ENCODE measurements around the gene ASB3.
"Not testable (repeated sequence)": the region's sequence is repeated elsewhere in the genome, so short reads cannot be mapped to it uniquely, and the experiment has no call there.

The ASB3 gene

DNA sequence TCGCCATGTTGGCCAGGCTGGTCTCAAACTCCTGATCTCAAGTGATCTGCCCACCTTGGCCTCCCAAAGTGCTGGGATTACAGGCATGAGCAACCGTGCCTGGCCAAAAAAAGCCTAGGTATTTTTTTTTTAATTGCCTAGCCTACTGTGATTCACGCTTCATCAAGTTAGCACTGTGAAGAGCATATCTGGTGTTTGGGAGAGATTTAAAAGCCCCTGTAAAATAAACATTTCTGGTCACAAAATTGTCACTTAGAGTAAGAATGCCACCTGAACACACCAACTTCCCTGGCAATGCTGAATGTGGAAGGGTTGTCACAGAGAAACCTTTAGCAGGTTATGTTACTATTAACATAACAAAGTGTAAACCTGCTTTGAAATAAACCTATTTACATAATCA, 58.8 kb downstream of the ASB3 start:
- no peak for DNase-seq

GRCh38 chr2:53725662-53726061, 61.1 kb downstream of the ASB3 start:
- no peak for DNase-seq

GRCh38 chr2:53724536-53724935, 62.2 kb downstream of the ASB3 start:
- DNase-seq: no peak

GRCh38 chr2:53720944-53721343, 65.8 kb downstream of the ASB3 start:
- DNase-seq: not testable (repeated sequence)

DNA sequence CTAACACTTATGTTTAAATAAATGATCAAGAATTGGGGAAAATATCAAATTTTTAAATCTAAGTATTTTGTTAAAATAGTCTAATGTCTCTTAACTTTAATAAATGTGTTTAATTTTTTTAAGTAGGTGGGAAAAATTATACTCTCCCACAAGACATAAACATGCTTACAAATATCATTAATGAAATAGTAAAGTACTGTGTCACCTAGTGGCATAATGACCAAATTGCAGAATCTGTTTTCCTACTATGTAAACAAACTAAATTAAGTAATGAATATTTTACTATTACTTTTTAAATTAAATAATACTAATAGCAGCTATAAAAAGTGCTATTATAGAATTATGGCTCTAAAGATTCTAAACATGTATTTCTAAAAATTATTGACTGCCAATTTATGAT, 71.2 kb downstream of the ASB3 start:
- DNase-seq: no peak

GRCh38 chr2:53711271-53711780, 75.4 kb downstream of the ASB3 start:
- DNase-seq: no peak

- DNase-seq: no peak
These were observed 77.8 kb downstream of the ASB3 start for GRCh38 chr2:53708988-53709387.

DNA sequence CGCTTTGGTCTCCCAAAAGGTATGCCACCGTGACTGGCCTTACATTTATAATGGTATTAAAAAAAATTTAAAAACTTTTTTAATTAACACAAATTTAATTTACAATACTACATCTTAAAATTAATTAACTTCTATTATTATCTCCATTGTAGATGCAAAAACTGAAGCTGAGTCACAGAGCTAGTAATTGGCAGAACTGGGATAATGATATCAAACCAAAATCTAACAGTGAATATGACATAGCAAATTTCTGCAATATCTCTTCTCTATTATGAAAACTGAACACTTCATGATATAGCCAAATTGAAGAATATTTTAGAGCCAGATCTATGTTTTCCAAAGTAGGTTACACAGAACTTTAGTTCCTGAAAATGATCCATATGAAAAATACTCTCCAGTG, 85.5 kb downstream of the ASB3 start:
- DNase-seq: no peak

DNA sequence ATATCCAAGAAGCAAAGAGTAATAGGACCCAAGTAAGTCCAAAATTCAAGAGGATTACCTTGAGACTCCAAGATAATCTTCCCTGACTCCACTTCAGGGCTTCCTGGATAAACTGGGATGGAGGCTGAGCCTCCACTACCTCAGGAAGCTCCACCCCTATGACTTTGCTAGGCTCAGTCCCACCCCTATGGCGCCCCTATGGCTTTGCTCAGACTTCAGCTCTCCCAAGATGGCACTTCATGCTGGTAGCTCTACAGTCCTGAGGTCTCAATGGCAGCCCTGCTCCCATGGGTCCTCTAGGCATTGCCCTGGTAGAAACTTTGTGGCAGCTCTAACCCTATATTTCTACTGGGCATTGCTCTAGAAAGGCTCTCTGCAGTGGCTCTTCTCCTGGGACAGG, 89.1 kb downstream of the ASB3 start:
- no peak for DNase-seq

DNA sequence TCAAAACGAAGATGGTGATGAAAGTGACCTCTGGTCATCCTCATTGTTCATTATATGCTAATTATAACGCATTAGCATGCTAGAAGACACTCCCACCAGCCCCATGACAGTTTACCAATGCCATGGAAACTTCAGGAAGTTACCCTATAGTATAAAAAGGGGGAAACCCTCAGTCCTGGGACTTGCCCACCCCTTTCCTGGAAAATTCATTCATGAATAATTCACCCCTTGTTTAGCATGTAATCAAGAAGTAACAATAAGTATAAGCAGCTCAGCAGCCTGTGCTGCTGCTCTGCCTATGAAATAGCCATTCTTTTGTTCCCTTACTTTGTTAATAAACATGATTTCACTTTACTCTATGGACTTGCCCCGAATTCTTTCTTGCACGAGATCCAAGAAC, 89.7 kb downstream of the ASB3 start:
- no peak for DNase-seq

DNA sequence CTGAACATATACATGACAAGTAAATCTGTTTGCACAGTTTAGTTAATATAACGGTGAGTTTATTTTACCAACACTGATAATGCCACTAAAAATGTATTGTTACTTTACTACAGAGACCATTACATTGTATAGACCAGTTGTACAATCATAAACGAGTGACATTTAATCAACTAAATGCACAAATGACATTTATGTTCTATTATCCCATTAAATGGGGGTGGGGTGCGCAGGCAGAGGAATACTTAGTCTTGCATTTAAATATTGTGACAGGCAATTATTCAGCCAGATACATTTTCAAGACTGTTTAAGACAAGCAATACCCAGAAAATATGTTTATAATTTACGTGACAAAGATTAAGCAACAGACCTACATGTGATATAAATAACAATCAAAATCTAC, 91.2 kb downstream of the ASB3 start:
- no peak for DNase-seq

- DNase-seq: no peak
These were observed 92.5 kb downstream of the ASB3 start for GRCh38 chr2:53694096-53694771.

DNA sequence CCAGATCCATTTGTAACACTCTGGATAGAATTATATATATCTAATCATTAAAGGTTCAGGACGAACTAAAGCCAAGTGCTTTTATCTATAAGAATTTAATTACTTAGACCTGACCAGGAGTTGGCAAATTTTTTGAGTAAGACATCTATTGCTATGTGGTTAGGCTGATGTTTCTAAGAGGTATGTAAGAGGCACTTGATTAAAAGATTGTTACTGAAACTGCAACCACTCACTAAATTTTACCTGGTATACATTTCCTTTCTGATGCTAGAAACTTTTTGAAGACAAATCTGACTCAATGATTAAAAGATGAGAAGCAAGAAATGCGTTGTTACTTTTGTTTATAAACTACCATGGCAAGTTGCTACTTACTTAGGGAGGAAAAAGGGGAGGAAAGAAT, 95.9 kb downstream of the ASB3 start:
- no peak for DNase-seq

DNA sequence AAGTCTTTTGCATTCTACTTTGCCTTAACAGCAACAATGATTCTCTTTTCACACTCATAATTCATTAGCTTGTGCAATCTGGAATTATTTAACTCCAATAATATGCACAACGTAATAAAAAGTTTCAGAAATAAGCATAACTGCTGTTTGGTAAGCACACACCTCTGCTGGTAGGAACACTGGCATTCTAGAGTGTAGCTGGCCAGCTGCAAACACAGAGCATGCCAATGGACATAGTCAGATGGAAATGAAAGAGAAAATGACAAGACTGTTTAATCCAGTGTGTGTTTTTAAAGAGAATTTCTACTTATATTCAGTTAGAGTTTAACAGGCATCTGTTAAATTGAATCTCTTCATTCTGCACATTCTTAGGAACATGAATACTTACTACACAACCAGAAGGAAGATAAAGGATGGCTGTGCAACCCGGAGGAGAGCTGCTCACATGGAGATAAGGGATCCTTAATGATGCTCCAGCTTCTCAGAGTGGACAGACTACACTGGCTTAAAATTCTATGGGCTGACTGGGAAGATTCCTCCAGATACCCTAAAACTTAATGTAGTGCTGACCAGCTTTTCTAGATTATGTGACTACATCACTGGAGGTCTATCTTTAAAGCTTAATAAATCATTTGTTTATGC, 113.8 kb downstream of the ASB3 start:
- DNase-seq: no peak

DNA sequence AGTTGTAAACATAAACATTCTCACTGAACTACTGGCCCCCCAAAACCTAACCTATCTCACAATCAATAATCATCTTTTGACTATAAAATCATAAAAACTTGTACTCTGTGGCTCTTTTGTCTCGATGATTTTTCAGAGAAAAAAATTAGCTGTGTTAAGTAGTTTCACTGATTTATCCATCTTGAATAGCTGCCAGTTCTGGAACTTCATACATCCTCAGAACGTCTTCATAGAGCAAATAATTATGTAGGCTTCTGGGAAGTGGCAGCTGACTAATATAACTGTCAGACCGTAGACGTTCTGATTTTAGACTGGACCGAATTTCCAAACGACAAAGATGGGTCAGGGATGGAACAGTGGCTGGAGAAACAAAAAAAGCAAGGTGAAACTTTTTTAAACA, 116.4 kb downstream of the ASB3 start:
- no peak for DNase-seq

- DNase-seq: no peak
These were observed 118.1 kb downstream of the ASB3 start for GRCh38 chr2:53668624-53669026.

DNA sequence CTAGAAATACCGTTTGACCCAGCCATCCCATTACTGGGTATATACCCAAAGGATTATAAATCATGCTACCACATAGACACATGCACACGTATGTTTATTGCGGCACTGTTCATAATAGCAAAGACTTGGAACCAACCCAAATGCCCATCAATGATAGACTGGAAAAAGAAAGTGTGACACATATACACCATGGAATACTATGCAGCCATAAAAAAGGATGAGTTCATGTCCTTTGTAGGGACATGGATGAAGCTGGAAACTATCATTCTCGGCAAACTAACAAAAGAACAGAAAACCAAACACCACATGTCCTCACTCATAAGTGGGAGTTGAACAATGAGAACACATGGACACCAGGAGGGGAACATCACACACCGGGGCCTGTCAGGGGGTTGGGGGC, 119.6 kb downstream of the ASB3 start:
- not testable (repeated sequence) for DNase-seq

DNA sequence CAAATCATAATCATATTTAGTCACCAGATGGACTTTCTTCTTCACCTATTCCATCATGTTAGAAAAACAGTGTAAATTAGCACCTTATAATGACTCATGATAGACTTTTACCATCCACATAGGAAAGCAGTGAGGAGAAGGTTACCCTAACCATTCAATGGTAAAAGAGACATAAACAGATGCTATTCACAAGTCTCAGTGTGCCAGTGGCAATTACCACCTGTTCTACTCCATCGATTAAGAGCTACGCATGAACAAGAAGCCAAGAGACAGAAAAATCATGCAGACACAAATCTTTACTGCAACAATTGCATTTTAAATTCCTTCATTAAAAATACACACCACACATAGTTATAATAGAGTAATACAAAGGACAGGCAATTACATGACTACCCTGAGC, 125.9 kb downstream of the ASB3 start:
- DNase-seq: no peak

DNA sequence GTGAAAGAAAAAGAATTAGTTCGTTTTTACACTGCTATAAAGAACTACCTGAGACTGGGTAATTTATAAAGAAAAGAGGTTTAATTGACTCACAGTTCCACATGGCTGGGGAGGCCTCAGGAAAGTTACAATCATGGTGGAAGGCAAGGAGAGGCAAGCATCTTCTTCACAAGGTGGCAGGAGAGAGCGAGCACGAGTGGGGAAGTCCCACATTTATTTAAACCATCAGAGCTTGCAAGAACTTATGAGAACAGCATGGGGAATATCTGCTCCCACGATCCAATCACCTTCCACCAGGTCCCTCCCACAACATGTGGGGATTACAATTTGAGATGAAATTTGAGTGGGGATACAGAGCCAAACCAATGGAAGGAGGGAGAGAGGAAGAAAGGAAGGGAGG, 128.3 kb downstream of the ASB3 start:
- not testable (repeated sequence) for DNase-seq

DNA sequence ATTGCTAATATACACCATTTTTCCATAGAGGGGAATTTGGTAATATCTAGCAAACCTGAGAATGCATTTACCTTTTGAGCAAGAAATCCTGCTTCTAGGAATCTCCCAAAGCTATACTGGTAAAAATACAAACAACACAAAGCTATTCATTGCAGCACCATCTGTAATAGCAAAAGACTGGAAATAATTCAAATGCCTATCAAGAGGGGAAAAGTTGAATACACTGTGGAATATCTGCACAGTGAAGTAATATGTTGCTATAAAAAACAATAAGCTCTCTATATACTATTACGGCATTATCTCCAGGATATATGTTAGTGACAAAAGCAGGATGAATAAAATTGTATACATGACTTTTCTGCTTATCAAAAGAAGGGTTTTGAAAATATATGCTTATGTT, 131.5 kb downstream of the ASB3 start:
- no peak for DNase-seq

GRCh38 chr2:53654396-53654795, 132.4 kb downstream of the ASB3 start:
- no peak for DNase-seq

DNA sequence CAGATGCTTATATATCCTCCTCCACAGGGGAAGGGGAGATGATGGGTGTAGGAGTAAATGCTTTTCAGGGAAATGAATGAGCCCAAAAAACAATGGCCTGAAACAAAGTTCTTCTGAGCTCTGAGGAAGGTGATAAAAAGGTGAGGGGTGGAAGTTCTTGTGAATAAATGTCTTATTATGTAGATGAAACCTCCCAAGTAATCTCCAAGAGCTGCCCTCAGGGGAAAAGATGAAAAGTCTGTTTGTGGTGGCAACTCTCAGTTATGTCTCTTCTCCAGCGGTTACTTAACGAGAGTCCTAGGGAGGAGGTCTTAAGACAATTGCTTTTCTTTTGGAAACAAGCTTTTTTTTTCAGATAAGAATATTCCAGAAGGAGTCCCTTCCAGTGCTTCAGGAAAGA, 134.6 kb downstream of the ASB3 start:
- DNase-seq: no peak

- no peak for DNase-seq
These were observed 140.0 kb downstream of the ASB3 start for GRCh38 chr2:53646788-53647187.

DNA sequence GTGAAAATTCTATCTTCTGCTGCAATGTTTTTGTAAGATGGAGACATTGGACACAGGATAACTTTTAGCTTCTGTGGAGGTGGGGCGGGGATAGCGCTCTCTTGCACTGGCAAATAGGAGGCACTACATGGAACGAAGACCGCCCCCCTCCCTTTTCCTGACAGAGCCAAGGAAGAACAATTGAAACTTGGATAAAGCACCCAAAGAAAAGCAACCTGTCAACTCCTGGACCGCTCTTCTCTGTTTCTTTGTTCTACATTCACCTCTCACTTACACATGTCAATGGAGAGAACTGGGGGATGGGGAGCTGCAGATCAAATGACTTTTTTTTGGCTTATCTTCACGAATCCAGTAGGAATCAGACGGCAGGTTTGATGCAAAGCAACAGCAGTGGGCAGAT, 145.5 kb downstream of the ASB3 start:
- DNase-seq: no peak

- no peak for DNase-seq
These were observed 146.3 kb downstream of the ASB3 start for GRCh38 chr2:53640466-53640865.

All from hippocampal formation (tissue), 2 donors.